NOMO-1 (cell line): ENCODE data around the gene APOBEC3B.
A peak's percentile ranks its signal among the peaks of the same experiment; 100 is the strongest.
"Not testable (repeated sequence)": the region's sequence is repeated elsewhere in the genome, so short reads cannot be mapped to it uniquely, and the experiment has no call there.

Experiments used
- DNase-seq, 2 experiments: peaks; one replicate each; lab custom pipeline; 2025; ENCODE audit not compliant: unreplicated experiment in 2 of 2; lab: John Stamatoyannopoulos, UW

APOBEC3B gene

DNA sequence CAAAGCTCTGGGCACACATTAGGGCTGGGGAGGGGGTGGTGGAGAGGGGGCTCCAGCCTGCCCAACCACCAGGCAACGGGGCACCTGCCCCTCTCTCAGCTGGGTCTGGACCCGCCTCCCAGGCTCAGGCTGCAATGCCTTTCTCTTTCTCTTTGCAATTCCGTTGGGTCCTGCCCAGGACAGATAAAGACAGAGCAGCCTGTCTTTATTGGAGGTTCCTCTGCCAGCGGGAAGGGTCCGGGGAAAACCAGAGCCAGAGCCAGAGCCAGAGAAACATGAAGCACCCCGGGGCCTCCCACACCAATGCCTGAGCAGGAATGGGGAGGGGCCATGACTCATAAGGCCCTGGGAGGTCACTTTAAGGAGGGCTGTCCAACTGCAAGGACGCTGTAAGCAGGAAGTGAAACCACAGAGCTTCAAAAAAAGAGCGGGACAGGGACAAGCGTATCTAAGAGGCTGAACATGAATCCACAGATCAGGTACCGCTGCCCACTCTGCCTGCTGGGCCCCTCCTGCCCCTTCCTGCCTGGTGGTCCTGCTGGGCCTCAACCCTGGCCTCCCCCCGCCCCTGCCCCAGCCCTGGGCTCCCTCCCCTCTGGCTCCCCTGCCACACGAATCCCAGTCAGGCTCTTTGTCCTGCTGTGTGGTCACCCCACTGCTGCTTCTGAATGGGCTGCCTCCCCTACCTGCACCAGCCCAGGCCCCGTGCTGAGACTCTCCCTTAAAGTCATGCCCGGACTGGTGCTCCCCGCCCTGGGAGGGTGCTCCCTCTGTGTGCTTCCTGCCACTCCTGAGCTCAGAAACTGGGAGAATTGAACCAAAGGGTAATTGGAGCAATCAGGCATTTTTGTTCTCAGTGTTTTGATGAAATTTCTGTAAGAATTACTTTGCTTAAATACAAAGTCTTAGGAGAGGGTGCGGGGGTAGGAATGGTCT lies at the start of gene APOBEC3B:
Gene APOBEC3B, plus strand, starts transcription at position 356 of the 936 bp plus-strand sequence. Its CDS starts 107 bp downstream, at position 463.
- peak; percentile 86 to 94 for DNase-seq

DNA sequence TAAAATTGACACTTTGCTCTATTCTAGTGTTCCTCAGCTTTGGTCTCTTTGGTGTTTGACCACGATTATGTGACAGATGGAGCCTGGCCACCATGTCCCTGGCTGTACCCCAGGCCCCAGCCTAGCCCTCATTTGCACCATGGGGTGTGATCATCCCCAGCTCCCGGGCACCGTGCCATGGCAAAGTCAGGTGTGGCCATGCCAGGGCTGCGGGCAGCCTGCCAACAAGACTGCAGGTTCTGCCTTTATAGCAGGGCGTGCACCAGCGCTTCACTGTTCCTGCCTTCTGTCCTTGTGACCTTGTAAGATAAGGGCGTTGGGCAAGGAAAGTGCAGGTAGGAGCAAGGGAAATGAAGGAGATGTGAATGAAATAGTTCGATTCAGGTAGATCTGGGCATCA lies 47.1 kb upstream of the APOBEC3B start:
- no peak for DNase-seq

DNA sequence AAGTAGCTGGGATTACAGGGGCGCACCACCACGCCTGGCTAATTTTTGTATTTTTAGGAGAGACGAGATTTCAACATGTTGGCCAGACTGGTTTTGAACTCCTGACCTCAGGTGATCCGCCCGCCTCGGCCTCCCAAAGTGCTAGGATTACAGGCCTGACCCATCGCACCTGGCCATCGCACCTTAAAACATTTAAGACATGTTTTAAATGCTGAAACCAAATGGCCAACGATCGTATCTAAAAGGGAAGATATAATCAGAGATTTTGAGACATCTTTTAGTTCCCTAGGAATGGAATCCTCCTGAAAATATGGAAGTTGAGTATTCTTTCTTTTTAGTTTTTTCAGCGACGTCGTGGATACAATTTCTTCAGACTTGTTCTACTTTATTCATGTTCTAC lies 46.5 kb upstream of the APOBEC3B start:
- no peak for DNase-seq

DNA sequence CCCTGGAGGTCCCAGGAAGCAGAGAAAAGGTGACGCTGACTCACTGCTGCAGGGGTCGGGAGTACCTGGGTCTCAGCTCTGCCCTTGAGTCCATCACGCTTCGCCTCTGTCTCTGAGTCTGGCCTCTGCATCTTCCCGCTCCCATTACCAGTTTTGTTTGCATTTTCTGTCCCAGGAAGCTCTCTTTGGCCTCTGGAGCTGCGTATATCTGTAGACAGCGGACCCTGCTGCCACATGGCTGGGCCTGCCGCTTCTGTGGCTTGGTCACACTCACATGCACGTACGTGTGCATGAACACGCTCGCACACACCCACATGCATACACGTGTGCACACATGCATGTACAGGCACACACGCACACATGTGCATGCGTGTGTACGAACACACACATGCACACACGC lies 45.6 kb upstream of the APOBEC3B start:
- no peak for DNase-seq

DNA sequence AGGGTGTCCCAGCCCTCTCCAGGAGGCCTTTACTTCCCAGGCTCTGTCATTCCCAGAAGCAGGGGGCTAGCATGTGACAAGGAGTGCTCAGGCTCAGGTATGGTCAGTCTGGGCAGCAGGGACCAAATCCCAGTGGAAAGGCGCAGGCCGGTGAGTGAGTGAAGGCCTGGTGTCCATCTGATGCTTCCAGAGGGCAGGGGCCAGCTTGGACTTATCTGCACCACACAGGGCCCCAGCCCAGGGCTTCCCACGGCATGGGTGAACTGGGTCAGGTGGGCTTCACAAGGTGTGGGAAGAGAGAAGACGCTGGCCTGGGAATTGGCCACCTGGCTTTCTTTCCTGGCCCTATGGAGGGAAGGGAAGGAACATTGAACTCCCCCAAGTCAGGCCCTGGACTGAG lies 45.1 kb upstream of the APOBEC3B start:
- no peak for DNase-seq

DNA sequence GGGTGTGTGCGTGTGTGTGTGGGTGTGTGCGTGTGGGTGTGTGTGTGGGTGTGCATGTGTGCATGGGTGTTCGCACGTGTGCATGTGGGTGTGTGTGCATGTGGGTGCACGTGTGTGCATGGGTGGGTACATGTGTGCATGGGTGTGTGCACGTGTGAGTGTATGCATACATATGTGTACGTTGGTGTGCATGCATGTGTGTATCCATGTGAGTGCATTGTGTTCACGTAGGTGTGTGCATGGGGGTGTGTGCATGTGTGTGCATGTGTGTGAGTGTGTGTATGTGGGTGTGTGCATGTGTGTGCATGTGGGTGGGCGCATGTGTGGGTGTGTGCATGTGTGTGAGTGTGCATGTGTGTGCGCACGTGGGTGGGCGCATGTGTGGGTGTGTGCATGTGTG lies 44.6 kb upstream of the APOBEC3B start:
- DNase-seq, result no peak

DNA sequence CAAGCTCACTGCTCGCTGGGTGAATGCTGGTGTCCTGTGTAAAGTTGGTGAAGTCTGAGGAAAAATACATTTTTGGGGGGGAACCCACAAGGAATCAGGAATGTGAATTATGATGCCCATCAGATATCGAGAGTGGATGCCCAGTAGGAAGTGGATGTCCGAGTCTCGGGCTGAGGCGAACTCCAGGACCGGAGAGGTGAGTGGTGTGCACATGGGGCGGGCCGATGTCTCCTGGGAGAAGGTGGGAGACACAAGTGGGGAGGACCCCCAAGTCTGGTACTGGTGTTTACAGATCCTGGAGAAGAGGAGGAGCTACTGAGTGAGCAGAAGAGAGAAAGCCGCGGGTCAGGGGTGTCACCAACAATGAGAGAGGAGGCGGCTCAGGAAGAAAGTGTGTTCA lies 43.9 kb upstream of the APOBEC3B start:
- no peak for DNase-seq

DNA sequence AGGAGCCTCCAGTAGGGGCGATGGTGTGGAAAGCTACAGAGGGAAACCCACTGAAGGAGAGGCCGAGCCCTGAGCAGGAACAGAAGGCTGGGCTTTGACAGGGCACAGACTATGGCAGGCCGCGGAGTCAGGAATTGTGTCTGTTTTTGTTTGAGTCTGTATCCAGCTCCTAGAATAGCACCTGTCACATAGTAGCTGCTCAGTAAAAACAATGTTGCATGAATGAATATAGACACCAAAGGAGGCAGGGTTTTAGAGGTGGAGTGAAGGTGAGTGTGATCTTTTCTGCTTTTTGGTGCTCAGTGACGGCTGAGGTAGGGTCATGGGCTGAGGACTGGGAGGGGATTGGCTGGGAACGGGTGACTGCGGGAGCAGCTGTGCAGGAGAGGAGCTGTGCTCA lies 43.2 kb upstream of the APOBEC3B start:
- DNase-seq, result no peak

DNA sequence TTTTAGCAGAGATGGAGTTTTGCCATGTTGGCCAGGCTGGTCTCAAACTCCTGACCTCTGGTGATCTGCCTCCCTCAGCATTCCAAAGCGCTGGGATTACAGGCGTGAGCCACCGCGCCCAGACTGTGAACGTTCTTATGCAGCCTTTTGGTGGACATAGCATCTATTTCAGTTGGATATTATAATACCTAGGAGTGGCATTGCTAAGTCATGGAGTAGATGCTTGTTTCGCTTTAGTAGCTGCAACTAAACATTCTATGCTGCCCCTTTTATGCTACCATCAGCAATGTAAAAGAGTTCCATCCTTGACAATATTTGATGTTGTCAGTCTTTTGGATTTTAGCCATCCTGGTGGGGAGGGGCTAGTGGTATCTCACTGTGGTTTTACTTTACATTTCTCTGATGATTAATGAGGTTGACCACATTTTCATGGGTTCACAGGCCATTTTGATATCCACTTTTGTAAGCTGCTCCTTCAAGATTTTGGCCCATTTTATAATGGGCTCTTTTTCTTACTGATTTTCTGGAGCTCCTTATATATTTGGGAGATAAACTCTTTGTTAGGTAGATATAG lies 41.2 kb upstream of the APOBEC3B start:
- peak in 1 of 2 experiments; percentile 23 for DNase-seq

DNA sequence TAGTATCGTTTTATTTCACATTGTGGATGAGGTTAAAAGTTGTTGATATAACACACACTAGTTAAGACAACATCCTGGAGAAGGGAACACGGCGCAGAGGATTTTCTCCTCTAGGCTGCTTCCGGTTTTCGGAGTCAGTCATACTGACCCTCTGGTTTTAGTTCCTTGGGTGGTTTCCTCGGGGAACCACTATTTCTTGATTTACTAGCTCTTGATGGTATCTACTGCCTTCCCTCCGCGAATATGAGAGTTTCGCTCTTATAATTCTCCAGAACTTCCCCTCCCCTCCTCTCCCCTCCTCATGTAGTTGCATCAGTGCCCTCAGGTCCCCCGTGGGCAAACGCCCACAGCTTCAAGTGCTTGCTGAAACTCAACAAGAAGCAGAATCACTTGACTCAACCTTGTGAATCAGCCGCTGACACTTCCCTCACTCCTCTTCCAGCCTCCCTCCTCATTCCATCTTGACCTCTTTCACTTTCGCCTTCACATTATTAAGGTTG lies 40.6 kb upstream of the APOBEC3B start:
- DNase-seq, result peak; percentile 80 to 92

DNA sequence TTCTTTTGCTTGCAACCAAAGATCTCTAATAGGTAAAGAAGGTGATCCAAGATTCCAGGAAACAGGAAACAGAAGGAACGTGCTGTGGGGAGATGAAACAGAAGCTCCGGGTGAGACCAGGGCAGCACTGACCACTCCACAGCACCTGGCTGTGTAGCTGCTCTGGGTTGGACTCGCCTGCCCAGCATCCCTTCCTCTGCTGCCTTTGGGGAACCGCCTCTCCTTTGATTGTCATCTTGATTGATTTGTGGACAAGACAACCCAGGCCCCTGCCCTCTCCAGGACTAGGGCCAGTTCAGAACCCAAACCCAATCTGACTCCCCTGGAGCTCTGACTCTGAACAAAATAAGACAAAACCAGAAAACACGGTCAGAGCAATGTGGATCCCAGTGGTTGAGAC lies 39.4 kb upstream of the APOBEC3B start:
- no peak for DNase-seq

DNA sequence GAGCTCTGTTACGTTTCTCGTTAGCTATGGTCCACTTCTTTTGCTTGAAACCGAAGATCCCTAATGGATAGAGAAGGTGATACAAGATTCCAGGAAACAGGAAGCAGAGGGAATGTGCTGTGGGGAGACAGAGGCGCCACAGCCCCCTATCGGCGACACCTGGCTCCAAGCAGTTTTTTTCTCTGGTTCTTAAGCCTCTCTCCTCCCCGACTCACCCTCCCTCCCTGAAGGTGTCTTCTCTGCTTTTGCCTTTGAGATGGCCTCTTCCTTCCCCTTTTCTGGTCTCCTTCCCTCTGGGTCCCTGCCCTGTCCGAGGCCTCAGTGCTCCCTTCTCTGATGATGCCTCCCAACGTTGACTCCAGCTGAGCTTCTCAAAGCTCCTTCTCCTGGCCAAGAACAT lies 38.9 kb upstream of the APOBEC3B start:
- peak; percentile 74 to 82 for DNase-seq

DNA sequence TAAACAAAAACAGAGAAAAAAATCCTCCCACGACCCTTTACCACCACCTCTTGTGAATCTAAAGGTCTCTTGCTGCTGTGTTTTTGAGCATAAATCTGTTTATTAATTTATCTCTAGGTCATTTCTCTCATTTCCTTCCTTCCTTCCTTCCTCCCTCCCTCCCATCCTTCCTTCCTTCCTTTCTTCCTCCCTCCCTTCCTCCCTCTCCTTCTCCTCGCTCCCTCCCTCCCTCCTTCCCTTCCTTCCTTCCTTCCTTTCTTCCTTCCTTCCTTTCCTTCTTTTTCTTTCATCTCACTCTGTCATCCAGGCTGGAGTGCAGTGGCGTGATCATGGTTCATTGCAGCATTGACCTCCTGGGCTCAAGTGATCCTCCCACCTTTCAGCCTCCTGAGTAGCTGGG lies 38.3 kb upstream of the APOBEC3B start:
- DNase-seq, result no peak

DNA sequence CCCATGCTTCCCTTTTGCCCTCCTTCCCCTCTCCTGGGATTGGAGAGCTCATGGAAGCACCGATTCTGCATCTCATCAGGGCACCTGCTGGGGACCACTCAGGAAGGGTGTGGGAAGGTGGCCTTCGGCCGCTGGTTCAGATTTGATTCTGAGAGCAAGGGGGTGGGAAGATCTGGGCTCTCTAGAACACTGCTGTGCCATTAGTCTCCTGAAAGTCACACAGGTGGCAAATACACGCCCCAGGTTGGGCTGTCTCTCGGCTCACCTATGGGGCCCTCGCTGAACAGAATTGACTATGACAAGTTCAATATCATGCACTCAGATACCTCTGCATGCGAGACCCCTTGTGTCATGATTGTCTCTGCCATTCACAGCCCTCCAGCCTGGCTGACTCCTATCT lies 37.5 kb upstream of the APOBEC3B start:
- no peak for DNase-seq

DNA sequence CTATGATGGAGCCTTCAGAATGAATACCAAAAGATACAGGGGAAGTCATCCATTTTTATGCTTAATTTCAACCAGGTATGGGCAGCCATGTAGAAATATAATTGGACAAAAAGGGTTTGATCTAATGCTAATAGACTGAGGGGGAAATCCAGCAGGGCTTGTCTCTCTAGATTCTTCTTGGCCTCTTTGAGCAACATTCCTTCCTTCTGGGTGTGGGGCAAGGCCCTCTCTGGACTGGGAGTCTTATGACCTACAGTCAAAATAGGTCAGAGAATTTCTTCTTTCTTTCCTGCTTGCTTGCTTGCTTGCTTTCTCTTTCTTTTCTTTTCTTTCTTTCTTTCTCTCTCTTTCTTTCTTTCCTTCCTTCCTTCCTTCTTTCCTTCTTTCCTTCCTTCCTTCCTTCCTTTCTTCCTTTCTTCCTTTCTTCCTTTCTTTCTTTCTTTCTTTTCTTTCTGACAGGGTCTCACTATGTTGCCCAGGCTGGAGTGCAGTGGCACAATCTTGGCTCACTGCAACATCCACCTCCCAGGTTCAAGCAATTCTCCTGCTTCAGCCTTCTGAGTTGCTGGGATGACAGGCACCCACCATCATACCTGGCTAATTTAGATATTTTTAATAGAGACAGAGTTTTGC lies 36.3 kb upstream of the APOBEC3B start:
- not testable (repeated sequence) for DNase-seq

DNA sequence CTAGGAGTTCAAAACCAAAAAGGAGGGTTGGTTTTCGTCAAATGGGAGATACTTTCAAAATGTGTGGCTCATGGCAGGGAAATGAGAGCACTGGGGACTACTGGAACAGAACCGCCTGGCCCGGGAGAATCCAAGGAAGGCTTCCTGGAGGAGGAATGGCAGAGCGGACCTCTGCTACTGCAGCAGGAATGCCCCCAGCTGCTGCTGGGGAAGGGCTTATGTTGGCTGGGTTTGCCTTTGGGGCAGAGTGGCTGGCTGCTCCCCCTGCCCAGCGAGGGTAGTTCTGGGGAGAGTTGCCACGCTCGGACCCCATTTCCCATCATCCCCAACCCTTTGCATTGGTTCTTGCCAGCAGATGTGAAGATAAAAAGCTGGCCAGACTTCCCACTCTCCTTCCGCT lies 35.4 kb upstream of the APOBEC3B start:
- DNase-seq, result no peak

DNA sequence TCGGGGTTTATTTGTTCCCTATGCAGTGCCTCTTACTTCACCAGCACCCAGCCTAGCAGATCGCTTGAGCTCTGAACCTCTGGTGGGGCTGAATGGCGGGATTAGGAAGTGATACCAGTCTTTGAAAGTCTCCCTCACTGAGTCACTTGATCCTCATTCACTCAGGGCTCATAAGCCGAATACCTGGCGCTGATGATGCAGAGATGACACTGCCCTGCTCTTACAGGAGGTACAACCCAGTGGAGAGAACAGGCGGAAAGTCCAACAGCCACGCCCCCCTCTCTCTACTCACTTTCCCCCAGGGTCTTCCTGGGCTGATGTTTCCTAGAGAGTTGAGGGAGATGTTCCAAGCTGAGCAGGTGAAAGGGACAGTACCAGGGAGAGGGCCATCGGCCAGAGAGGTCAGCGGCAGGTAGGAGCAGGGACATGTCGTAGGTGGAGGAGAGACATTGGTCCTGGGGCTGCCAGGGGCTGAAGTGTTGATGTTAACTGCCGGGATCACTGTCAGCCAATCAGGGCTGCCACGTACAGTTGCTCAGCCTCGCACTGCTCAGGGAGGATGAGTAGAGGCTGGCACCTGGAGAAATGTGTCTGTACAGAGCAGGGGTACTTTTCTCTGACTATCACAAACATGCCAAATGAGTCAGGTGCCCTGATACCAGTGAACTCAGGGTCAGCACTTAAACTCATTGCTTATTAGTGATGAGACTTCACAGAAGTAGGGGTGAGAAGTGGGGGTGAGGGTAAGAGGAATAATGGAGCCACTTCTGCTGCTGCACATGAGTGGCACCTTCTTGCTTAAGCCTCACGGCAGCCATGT lies 34.6 kb upstream of the APOBEC3B start:
- DNase-seq, result peak; percentile 75 to 87

DNA sequence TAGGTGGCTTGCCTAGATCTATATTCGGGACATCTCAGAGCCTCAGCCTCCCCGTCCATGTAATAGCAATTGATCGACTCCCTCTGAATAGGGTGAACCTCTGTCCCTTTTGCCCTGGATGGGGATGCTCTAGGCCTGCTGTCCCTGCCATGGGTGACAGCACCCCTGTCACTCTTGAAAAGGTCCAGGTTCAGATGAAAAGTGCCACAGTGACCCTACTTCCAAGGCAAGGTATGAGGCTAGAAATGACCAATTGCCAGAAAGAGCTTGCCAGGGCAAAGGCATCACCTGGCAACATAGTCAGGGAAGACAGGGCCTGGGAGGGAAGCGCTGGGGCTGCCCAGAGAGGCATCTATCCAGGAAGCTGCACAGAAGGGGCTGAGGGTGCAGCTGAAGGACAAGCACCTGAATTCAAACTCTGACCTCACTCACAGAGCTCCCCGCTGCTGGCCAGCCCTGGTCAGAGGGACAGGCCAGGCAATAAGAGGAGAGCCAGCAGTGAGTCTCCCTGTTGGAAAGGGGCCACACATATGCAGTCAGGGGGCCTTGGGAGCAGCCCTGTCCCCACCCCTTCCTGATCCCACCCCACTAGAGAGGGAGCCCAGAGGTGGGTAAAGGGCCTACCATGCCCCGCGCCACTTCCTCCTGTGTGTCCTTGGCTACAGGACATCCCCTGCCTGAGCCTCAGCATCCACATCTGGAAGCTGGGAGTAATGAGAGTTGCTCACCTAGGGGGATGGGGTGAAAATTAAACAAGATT lies 33.8 kb upstream of the APOBEC3B start:
- no peak for DNase-seq

DNA sequence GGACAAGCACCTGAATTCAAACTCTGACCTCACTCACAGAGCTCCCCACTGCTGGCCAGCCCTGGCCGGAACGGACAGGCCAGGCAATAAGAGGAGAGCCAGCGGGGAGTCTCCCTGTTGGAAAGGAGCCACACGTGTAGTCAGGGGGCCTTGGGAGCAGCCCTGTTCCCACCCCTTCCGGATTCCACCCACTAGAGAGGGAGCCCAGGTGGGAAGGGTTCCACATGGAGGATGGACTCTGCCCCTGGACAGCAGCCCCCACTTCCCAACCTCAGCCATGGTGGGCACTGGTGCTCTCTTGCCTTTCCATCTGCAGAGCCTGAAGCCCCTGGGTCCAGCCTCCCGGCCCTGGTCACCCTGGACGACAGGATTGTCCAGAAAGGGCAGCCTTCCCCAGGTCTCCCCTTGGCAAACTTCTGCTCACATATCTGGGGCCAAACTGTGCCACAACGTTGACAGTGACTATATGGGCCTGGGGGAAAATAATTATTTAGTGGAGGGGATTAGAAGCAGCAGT lies 32.2 kb upstream of the APOBEC3B start:
- no peak for DNase-seq
